Renal cortical epithelial cell (primary cell): Measurements from ENCODE around the gene TRIAP1. TPM values are rescaled to one million over a fixed set of nuclear protein-coding genes. Genes with fewer than 3 reads are reported as not detected.
"Not testable (repeated sequence)": the region's sequence is repeated elsewhere in the genome, so short reads cannot be mapped to it uniquely, and the experiment has no call there.

Experiments used
- DNase-seq: peaks from one replicate; pipeline ENCODE4 v3.0.0-alpha.2; 2011; ENCODE audit warnings: low read depth
- total RNA-seq: library from RNA; depleted of rRNA; stranded (reverse); fragments of >200 nt; gene quantifications from 2 replicates; pipeline ENCODE4 v1.2.3, GENCODE V29; 2014

TRIAP1 gene
- total RNA-seq = 25.5 and 35.4 TPM in 2 replicates

DNA sequence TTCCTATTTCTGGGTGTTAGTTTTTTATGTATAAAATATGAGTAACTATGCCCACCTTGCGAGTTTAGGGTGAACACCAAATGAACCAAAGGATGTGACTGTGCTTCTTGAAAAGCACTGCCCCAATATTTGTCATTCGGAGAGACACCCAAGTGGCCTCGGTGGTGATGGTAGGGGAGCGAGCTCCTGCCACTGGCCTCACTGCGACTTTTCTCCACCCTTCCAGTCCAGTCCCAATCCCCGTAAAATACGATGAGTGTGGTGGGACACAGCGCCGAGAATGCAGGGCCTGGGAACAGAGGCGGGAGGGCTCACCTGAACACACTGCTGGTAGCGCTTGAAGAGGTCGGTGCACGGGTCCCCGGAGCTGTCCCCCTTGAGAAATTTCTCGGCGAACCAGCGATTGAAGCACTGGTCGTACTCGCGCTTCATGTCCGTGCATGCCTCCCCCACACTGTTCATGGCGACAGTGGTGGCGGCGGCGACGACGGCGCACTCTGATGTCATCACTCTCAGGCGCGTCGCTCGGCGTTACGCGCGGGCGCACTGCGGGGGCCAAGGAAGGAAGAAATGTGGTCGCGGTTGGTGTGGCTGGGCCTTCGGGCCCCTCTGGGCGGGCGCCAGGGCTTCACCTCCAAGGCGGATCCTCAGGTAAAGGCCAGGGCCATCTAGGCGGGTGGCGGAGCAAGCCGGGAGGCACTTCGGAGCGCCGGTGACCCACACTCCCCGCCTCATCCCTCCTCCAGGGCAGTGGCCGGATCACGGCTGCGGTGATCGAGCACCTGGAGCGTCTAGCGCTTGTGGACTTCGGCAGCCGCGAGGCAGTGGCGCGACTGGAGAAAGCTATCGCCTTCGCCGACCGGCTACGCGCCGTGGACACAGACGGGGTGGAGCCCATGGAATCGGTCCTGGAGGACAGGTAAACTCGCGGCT, at the start of gene TRIAP1, which contains the start of gene GATC:
Gene TRIAP1 (minus strand): TSS at position 474 of the 933 bp plus-strand sequence. CDS start 12 bp downstream, at position 462.
Gene GATC (plus strand): TSS at position 534 of the 933 bp plus-strand sequence. CDS start 37 bp downstream, at position 571.
- peak; percentile 44 for DNase-seq

- DNase-seq = no peak
Measured at GRCh38 chr12:120495186-120495730, 49.1 kb upstream of the TRIAP1 start.

GRCh38 chr12:120490833-120491512, 44.8 kb upstream of the TRIAP1 start:
- DNase-seq = no peak

GRCh38 chr12:120490325-120490724, 44.1 kb upstream of the TRIAP1 start:
- DNase-seq = no peak

DNA sequence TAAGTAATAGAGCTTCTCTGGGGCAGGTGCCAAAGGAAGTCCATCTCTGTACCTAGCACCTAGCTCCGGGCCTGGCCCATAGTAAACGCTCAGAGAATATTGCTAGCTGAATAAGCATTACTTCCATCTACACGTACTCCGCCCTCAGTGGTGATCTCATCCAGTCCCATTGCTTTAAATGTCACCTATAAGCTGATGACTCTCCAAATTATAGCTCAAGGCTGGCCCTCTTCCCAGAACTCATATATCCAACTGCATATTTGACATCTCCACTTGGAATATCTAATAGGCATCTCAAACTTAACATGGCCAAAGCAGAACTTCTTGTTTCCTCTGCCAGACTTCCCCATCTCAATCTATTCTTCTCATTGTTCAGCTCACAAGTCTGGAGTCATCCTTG, 42.8 kb upstream of the TRIAP1 start:
- DNase-seq = no peak

DNA sequence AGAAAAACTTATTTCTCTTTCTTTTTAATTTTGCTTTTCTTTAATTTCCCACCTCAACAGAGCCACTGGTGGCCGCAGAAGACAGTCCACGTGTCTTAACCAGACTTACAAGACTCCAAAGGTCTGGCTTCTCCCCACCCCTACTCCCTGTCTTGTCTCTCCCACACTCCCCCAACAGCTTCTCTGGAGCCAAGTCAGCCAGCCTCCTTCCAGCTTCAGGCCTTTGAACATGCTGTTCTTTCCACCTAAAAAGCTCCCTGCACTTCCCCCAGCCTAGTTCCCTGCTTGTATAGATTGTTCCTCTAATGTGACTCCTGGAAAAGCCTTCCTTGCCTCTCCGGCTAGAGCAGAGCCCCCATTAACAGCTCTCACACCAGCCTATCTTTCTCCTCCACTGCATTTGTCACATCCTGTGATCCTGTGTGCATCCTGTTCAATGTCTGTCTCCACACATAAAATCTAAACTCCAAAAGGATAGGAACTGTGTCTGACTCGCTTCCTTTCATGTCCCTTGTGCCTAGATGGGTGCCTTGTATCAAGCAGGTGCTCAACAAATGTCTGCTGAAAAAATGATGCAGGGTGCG, 42.0 kb upstream of the TRIAP1 start:
- DNase-seq = no peak

GRCh38 chr12:120487552-120487951, 41.4 kb upstream of the TRIAP1 start:
- not testable (repeated sequence) for DNase-seq

DNA sequence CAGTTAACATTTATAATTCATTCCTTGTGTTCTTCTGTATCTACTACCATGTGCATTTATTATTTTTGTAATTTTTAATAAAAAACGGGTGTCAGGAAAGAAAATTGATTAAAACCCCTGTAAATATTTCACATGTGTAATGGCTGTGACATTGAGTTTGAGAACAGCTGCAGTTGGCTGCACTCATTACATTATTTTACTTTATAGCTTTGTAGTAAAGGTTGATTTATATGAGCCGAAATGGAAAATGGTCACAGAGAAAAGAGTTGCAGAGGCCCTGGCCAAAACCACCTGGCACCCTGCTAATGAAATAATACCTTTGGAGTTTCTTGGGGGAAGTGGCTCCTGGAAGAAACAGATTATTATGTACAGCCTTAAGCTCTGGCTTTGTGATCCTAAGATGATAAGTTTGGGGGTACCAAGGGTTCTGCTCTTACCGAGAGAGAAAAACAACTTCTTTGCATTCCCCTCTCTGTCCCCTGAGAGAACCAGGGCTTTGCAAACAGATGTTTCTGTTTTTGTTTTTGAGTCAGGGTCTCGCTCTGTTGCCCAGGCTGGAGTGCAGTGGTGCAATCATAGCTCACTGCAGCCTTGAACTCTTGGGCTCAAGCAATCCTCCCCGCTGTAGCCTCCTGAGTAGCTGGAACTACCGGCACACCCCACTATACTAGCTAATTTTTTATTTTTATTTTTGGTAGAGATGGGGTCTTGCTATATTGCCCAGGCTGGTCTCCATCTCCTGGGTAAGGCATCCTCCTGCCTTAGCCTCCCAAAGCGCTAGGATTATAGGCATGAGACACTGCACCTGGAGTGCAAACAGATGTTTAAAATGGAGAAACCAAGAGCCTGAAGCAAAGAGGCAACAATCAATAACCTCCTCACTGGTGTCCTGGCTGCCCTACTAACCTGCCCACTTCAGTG, 40.0 kb upstream of the TRIAP1 start:
- no peak for DNase-seq

- DNase-seq = no peak
Measured at GRCh38 chr12:120483621-120484020, 37.4 kb upstream of the TRIAP1 start.

DNA sequence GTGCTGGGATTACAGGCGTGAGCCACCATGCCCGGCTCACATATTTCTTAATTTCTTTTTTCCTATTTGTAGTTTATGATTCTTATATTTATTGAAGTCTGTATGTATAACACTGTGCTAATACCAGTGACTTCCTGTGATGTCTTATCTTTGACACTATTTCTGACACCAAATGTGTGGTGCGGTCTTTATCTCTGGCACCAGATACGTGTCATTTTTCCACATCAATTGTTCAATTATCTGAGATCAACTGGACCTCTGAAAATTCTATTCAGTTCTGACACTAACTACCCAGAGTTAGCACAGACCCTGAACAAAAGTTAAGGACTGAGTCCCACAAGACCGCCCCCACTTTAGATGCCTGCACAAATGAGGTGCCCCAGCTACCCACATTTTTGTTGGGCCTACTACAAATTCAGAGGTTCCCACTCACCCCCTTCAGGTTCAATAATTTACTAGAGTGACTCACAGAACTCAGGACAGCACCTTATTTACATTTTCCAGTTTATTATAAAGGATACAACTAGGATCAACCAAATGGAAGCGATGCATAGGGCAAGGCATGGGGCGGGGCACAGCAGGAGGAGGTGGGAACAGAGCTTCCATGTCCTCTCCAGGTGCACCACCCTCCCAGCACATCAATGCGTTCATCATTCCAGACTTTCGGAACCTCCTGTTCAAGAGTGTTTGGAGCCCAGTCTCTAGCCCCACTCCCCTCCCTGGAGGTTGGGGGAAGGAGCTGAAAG, 35.0 kb upstream of the TRIAP1 start:
- DNase-seq = peak; percentile 40

DNA sequence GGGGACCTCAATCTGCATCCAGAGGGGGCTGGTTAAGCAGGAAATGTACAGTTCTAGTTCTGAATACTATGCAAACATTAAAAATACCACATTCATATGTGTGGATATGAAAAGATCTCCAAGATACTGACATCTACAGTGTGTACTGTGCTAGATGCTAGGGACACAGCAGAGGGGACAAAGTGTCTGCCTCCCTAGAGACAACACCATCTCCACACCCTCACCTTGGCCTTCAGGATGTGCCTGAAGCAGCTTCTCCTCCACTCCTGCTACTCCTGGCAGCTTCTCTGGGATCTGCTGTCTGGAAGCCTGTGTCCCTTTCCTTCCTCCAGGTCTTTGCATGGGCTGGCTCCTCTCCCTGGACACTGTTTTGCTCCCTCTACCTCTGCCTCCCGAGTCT, 34.0 kb upstream of the TRIAP1 start:
- no peak for DNase-seq

DNA sequence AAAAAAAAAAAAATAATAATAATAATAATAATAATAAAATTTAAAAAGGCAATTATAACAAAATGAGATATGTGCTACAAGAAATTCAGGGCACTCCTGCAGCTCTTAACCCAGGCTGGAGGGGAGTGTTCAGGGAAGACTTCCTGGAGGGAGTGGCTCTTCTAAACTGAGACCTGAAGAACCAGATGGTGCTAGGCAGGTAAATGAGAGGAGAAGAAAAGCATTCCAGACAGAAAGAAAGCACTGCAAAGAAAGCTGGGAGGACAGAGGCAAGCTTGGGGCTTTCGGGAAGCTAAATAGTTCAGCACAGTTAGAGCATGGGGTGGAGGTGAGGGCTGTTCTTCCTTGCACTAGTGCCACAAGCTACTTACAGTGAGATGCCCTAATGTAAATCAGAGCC, 33.3 kb upstream of the TRIAP1 start:
- DNase-seq = no peak

DNA sequence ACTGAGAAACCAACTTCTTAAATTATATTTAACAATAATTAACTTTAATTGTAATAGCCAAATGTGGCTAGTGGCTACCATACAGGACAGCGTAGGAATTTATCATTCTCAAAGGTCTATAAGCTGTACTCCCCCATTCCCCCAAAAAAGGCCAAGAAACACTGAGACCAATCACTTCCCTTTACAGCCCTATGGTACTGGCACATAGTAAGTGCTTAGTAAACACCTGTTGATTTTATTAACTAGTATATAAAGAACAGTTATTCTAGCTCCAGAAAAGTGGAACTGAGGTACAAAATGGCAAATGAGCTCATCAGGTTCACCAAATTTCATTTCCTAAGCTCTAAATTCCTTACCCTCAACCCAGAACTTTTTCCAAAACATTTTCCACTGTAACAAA, 29.5 kb upstream of the TRIAP1 start:
- DNase-seq = no peak

DNA sequence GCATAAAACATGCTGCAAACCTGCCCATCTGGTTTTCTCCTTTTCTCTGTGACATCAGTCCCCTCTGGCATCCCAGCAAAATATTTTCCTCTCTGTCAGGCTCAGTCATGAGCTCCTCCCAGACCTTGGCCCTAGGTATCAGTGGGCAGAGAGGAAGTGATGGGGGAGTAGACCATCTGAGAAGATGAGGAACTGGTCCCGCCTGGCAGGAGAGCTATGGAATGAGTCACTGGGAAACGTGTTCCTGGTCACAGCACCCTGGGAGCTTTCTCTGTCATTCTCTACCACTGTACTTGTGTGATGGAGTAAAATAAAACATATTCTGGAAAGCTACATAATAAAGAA, 28.4 kb upstream of the TRIAP1 start:
- peak; percentile 88 for DNase-seq

DNA sequence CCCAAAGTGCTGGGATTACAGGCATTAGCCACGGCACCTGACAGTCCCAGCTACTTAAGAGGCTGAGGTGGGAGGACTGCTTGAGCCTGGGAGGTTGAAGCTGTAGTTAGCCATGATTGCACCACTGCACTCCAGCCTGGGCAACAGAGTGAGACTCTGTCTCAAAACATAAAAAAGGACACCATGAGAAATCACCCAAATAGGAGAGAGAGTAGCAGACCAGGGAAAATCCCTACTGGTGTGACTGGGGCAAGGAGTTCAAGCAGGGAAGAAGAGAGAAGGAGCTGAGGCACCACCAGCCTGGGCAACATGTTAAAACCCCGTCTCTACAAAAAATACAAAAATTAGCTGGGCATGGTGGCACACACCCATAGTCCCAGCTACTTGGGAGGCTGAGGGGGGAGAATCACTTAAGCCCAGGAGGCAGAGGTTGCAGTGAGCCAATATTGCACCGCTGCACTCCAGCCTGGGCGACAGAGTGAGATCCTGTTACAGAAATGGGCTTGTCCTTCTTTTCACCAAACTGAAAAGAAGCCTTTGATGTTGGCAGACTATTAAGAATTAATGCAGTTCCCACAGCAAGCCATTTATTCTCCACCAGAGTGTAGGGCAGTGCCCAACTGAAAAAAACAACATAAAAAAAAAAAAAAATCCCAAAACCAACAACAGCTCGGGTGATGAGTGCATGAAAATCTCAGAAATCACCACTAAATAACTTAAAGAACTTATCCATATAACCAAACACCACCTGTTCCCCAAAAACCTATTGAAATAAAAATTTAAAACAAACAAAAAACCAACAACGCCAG, 27.8 kb upstream of the TRIAP1 start:
- DNase-seq = no peak

GRCh38 chr12:120472521-120472920, 26.3 kb upstream of the TRIAP1 start:
- no peak for DNase-seq

DNA sequence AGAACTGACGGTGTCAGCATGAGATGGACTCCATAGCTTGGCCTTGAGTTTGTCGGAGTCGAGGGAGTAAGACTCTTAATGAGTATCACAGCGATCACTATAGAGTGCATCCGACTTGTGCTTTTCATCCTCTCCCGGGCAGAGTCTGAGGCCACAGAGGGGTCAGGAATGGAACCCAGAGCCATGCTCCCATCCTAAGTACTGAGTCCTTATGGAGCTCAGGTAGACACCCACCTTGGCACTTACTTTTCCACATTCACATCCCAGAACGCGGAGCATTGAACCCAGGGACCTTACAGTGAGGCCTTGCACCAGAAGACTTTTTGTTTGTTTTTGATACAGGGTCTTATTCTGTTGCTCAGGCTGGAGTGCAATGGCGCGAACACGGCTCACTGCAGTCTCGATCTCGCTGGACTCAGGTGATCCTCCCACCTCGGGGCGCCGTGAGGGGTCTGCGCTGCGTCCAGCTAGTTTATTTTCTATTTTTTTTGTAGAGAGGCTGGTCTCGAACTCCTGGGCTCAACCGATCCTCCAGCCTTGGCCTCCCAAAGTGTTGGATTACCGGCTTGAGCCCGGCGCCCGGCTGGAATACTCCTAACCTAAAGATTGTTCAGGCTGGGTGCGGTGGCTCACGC, 24.1 kb upstream of the TRIAP1 start:
- DNase-seq = no peak

GRCh38 chr12:120469450-120470149, 23.4 kb upstream of the TRIAP1 start, which contains the start of gene SRSF9:
Gene SRSF9 (minus strand): TSS chr12:120469748. CDS start chr12:120469609, 139 bp downstream.
- DNase-seq = peak; percentile 90
